Chondrocyte (in vitro differentiated cells): ENCODE measurements around the gene SLC66A2. TPM values are rescaled to one million over a fixed set of nuclear protein-coding genes. Genes with fewer than 3 reads are reported as not detected.
"Not testable (repeated sequence)": the region's sequence is repeated elsewhere in the genome, so short reads cannot be mapped to it uniquely, and the experiment has no call there.

ENCODE experiments used
- DNase-seq: peaks from one replicate; pipeline ENCODE4 v3.0.0; 2021; ENCODE audit warnings: mixed read lengths, low spot score
- H3K27ac Mint-ChIP-seq: one replicate; pipeline ENCODE4 v1.8.0; 2021; ENCODE audit warnings: mild to moderate bottlenecking, moderate library complexity, mixed read lengths; ENCODE audit not compliant: unreplicated experiment
- H3K27me3 Mint-ChIP-seq: 2 replicates; pipeline ENCODE4 v1.8.0; 2021; ENCODE audit warnings: low read depth, mixed read lengths
- H3K36me3 Mint-ChIP-seq: 2 replicates; pipeline ENCODE4 v1.8.0; 2021; ENCODE audit warnings: low read depth, mixed read lengths
- H3K4me1 Mint-ChIP-seq: 2 replicates; pipeline ENCODE4 v1.8.0; 2021; ENCODE audit warnings: low read depth, mild to moderate bottlenecking, mixed read lengths
- H3K4me3 Mint-ChIP-seq: one replicate; pipeline ENCODE4 v1.8.0; 2021; ENCODE audit warnings: mild to moderate bottlenecking, moderate library complexity, mixed read lengths; ENCODE audit not compliant: unreplicated experiment
- H3K9me3 Mint-ChIP-seq: 2 replicates; pipeline ENCODE4 v1.8.0; 2021; ENCODE audit warnings: low read depth, mixed read lengths
- total RNA-seq: library from RNA; stranded (reverse); gene quantifications from 3 replicates; pipeline ENCODE4 v1.2.1, GENCODE V29; 2021
- TF ChIP-seq, protein P1 (sequence below): fragments of 200-600 bp; sonication (generic); IDR thresholded peaks from 2 replicates; pipeline ENCODE4 v1.5.0; 2021; ENCODE audit warnings: antibody characterized with exemption, mild to moderate bottlenecking, moderate library complexity

The SLC66A2 gene
- total RNA-seq, 1 donor from 2014 or later = 27.6 TPM

DNA sequence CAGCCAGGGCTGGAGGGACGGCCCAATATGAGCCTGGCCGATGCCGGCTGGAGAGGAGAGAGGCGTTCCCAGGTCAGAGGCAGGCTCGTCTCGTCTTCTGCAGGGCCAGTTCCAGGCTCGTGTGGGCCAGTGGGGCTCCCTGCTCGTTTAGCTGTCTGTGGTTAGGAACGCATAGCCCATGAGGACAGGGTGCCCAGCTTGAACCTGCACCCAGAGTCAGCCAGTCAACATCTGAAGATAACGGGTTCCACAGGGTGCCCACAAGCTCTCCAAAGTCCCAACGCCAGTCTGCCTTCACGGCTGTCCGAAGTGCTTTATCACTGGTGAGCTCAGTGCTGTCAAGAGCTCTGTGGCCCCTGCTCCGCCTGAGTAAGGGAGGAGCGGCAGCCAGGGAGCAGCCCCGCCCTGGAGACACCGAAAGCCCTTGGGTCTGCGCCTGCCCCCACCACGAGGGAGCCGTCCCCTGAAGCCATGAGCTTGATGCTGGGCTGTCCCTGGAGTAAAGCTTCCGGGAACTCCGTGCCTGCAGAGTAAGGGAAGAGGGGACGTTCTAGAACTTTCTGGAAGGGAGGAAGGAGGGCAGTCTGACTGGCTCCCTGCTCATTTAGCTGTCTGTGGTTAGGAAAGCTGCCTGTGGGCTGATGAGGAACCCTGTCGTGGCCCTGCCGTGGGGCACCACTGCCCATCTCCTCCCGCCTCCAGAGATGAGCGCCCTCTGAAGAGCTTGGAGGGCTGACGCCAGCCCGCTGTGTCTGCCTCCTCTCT is 10.3 kb upstream of the SLC66A2 start:
- Mint-ChIP-seq H3K27me3 (no peaks in the 10 kb centered on the region), H3K36me3 (no peaks in the 10 kb centered on the region), H3K27ac (peak overlapping the region; percentile 68), H3K4me3 (no peak overlapping the region), H3K9me3 (no peaks in the 10 kb centered on the region), H3K4me1 (peaks cover 26% of the 10 kb centered on the region)
- DNase-seq = peak; percentile 80
- TF ChIP-seq, protein P1, sequence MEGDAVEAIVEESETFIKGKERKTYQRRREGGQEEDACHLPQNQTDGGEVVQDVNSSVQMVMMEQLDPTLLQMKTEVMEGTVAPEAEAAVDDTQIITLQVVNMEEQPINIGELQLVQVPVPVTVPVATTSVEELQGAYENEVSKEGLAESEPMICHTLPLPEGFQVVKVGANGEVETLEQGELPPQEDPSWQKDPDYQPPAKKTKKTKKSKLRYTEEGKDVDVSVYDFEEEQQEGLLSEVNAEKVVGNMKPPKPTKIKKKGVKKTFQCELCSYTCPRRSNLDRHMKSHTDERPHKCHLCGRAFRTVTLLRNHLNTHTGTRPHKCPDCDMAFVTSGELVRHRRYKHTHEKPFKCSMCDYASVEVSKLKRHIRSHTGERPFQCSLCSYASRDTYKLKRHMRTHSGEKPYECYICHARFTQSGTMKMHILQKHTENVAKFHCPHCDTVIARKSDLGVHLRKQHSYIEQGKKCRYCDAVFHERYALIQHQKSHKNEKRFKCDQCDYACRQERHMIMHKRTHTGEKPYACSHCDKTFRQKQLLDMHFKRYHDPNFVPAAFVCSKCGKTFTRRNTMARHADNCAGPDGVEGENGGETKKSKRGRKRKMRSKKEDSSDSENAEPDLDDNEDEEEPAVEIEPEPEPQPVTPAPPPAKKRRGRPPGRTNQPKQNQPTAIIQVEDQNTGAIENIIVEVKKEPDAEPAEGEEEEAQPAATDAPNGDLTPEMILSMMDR = no peak

DNA sequence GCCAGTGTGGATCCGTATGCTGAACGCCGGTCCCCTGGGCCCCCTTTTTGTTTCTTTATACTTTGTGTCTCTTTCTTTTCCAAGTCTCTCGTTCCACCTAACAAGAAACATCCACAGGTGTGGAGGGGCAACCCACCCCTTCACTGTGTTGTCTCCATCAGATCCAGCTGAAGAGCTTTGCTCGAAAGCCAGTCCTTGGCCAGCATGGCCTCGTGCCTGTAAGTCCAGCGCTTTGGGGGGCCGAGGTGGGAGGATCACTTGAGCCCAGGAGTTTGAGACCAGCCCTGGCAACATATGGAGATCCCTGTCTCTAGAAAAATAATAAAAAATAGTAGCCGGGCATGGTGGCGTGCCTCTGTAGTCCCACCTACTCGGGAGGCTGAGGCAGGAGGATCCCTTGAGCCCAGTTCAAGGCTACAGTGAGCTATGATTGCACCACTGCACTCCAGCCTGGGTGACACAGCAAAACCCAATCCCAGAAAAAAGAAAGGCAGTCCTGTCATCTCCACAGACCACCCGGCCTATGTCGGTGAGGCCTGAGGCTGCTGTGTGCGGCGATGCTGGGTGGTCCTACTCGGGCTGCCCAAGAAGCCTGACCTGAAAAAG is 9.6 kb upstream of the SLC66A2 start:
- TF ChIP-seq, protein P1 = no peak
- DNase-seq = peak; percentile 77
- no peaks in the 10 kb centered on the region for H3K27me3 Mint-ChIP-seq
- H3K27ac Mint-ChIP-seq = no peak overlapping the region
- H3K4me1 Mint-ChIP-seq = peaks cover 26% of the 10 kb centered on the region
- no peaks in the 10 kb centered on the region for H3K9me3 Mint-ChIP-seq
- H3K36me3 Mint-ChIP-seq = no peaks in the 10 kb centered on the region
- H3K4me3 Mint-ChIP-seq = no peak overlapping the region

GRCh38 chr18:79960161-79960801 is 8.8 kb upstream of the SLC66A2 start:
- H3K27ac Mint-ChIP-seq, H3K4me3 Mint-ChIP-seq, H3K9me3 Mint-ChIP-seq, H3K36me3 Mint-ChIP-seq, H3K27me3 Mint-ChIP-seq: not testable (repeated sequence)
- peaks cover 21% of the 10 kb centered on the region for H3K4me1 Mint-ChIP-seq
- peak; percentile 4 for DNase-seq

DNA sequence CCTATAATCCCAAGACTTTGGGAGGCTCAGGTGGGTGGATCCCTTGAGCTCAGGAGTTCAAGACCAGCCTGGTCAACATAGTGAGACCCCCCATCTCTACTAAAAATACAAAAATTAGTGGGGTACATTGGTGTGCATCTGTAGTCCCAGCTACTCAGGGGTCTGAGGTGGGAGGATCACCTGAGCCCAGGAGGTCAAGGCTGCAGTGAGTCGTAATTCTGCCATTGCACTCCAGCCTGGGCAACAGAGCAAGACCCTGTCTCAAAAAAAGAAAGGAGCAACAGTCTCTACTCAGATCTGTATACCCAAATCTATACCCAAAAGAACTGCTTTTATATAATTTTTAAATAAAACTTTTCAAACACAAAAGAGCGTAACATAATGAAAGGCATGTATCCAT is 7.5 kb upstream of the SLC66A2 start:
- Mint-ChIP-seq H3K36me3 (peaks cover 2% of the 10 kb centered on the region), H3K27ac (no peak overlapping the region), H3K9me3 (no peaks in the 10 kb centered on the region), H3K4me1 (peaks cover 18% of the 10 kb centered on the region), H3K27me3 (no peaks in the 10 kb centered on the region), H3K4me3 (no peak overlapping the region)
- DNase-seq = peak; percentile 17
- TF ChIP-seq, protein P1 = no peak

GRCh38 chr18:79956276-79956675 is 4.8 kb upstream of the SLC66A2 start:
- no peak overlapping the region for H3K4me3 Mint-ChIP-seq
- H3K36me3 Mint-ChIP-seq = peaks cover 2% of the 10 kb centered on the region
- peaks cover 3% of the 10 kb centered on the region for H3K4me1 Mint-ChIP-seq
- TF ChIP-seq, protein P1 = no peak
- H3K27me3 Mint-ChIP-seq = no peaks in the 10 kb centered on the region
- no peak for DNase-seq
- no peak overlapping the region for H3K27ac Mint-ChIP-seq
- no peaks in the 10 kb centered on the region for H3K9me3 Mint-ChIP-seq
